Measurements from ENCODE around the gene TNRC18.

- TF ChIP-seq TOE1 (IDR thresholded peaks at IDR 0.05; ENCODE audit: borderline replicate concordance) (no peak), TOE1 (CRISPR knock-in tag; IDR thresholded peaks at IDR 0.05; ENCODE audit: borderline replicate concordance, low read depth) (no peak), FOSL1 (tag; conservative IDR thresholded peaks at IDR 0.05) (no peak), GABPA (tag; conservative IDR thresholded peaks at IDR 0.05; ENCODE audit: low read depth) (no peak), YY1 (IDR thresholded peaks at IDR 0.05; ENCODE audit: borderline replicate concordance in 1 of 3, control insufficient read depth in 1 of 3, extremely low read depth in 1 of 3, insufficient read depth in 3 of 3, insufficient read length in 1 of 3, insufficient replicate concordance in 2 of 3, low read depth in 1 of 3, low read length in 2 of 3) (no peak), EZH2 (IDR thresholded peaks at IDR 0.05; ENCODE audit: borderline replicate concordance, low read depth, low read length) (no peak)
Observed at GRCh38 chr7:5467645-5468044, 44.0 kb upstream of the TNRC18 start.
